ENCODE measurements around the gene SPACA9. TPM values are rescaled to one million over a fixed set of nuclear protein-coding genes. Genes with fewer than 3 reads are reported as not detected.

SPACA9 gene
- total RNA-seq, 1 donor from 2014 or later = 5.0 TPM

- H3K27me3 Mint-ChIP-seq (ENCODE audit: unreplicated experiment) = no peaks in the 10 kb centered on the region
- H3K27ac Mint-ChIP-seq (ENCODE audit: unreplicated experiment) = no peak overlapping the region
- no peak for TF ChIP-seq CTCF (IDR thresholded peaks at IDR 0.05; ENCODE audit: partially characterized antibody, unreplicated experiment)
- H3K4me1 Mint-ChIP-seq (ENCODE audit: low read depth, unreplicated experiment) = peaks cover 3% of the 10 kb centered on the region
- H3K4me3 Mint-ChIP-seq (ENCODE audit: unreplicated experiment) = no peak overlapping the region
- no peak for DNase-seq
- H3K36me3 Mint-ChIP-seq (ENCODE audit: unreplicated experiment) = no peaks in the 10 kb centered on the region
- peaks cover 4% of the 10 kb centered on the region for H3K9me3 Mint-ChIP-seq (ENCODE audit: unreplicated experiment)
These were observed 32.4 kb upstream of the SPACA9 start for GRCh38 chr9:132846109-132846917.

- no peak overlapping the region for H3K4me3 Mint-ChIP-seq (ENCODE audit: unreplicated experiment)
- H3K9me3 Mint-ChIP-seq (ENCODE audit: unreplicated experiment) = peaks cover 2% of the 10 kb centered on the region
- no peak for TF ChIP-seq CTCF (IDR thresholded peaks at IDR 0.05; ENCODE audit: partially characterized antibody, unreplicated experiment)
- H3K27ac Mint-ChIP-seq (ENCODE audit: unreplicated experiment) = no peak overlapping the region
- peaks cover 3% of the 10 kb centered on the region for H3K4me1 Mint-ChIP-seq (ENCODE audit: low read depth, unreplicated experiment)
- H3K36me3 Mint-ChIP-seq (ENCODE audit: unreplicated experiment) = no peaks in the 10 kb centered on the region
- no peak for DNase-seq
- no peaks in the 10 kb centered on the region for H3K27me3 Mint-ChIP-seq (ENCODE audit: unreplicated experiment)
These were observed 31.7 kb upstream of the SPACA9 start for GRCh38 chr9:132846918-132847515.

GRCh38 chr9:132849185-132849706 lies 29.5 kb upstream of the SPACA9 start:
- peaks cover 2% of the 10 kb centered on the region for H3K9me3 Mint-ChIP-seq (ENCODE audit: unreplicated experiment)
- DNase-seq = no peak
- no peak for TF ChIP-seq CTCF (IDR thresholded peaks at IDR 0.05; ENCODE audit: partially characterized antibody, unreplicated experiment)
- H3K4me3 Mint-ChIP-seq (ENCODE audit: unreplicated experiment) = no peak overlapping the region
- peaks cover 3% of the 10 kb centered on the region for H3K4me1 Mint-ChIP-seq (ENCODE audit: low read depth, unreplicated experiment)
- no peak overlapping the region for H3K27ac Mint-ChIP-seq (ENCODE audit: unreplicated experiment)
- H3K27me3 Mint-ChIP-seq (ENCODE audit: unreplicated experiment) = peaks cover 2% of the 10 kb centered on the region
- no peaks in the 10 kb centered on the region for H3K36me3 Mint-ChIP-seq (ENCODE audit: unreplicated experiment)

GRCh38 chr9:132853482-132853881 lies 25.2 kb upstream of the SPACA9 start:
- Mint-ChIP-seq H3K4me1 (ENCODE audit: low read depth, unreplicated experiment) (peaks cover 1% of the 10 kb centered on the region), H3K9me3 (ENCODE audit: unreplicated experiment) (peaks cover 2% of the 10 kb centered on the region), H3K27ac (ENCODE audit: unreplicated experiment) (no peak overlapping the region), H3K36me3 (ENCODE audit: unreplicated experiment) (no peaks in the 10 kb centered on the region), H3K4me3 (ENCODE audit: unreplicated experiment) (peak overlapping the region; percentile 20), H3K27me3 (ENCODE audit: unreplicated experiment) (peaks cover 5% of the 10 kb centered on the region)
- TF ChIP-seq CTCF (IDR thresholded peaks at IDR 0.05; ENCODE audit: partially characterized antibody, unreplicated experiment) = no peak
- DNase-seq = no peak

GRCh38 chr9:132854832-132855231 lies 23.9 kb upstream of the SPACA9 start:
- TF ChIP-seq CTCF (IDR thresholded peaks at IDR 0.05; ENCODE audit: partially characterized antibody, unreplicated experiment) = no peak
- H3K27me3 Mint-ChIP-seq (ENCODE audit: unreplicated experiment) = peaks cover 5% of the 10 kb centered on the region

More at GRCh38 chr9:132854832-132855231, 23.9 kb upstream of the SPACA9 start:
- Mint-ChIP-seq H3K4me1 (ENCODE audit: low read depth, unreplicated experiment) (peaks cover 1% of the 10 kb centered on the region), H3K27ac (ENCODE audit: unreplicated experiment) (no peak overlapping the region), H3K4me3 (ENCODE audit: unreplicated experiment) (no peak overlapping the region), H3K36me3 (ENCODE audit: unreplicated experiment) (no peaks in the 10 kb centered on the region), H3K9me3 (ENCODE audit: unreplicated experiment) (peaks cover 2% of the 10 kb centered on the region)
- DNase-seq = no peak

All from glutamatergic neuron (in vitro differentiated cells).